ENCODE measurements around the gene RRBP1. TPM values are rescaled to one million over a fixed set of nuclear protein-coding genes. Genes with fewer than 3 reads are reported as not detected.

Gene RRBP1
- total and polyA plus RNA-seq, 2 of the 4 experiments (the other 2 are of a cell fraction) = 90.2 to 136 TPM

- DNase-seq = no peak
Measured at GRCh38 chr20:17645010-17645409, 37.0 kb downstream of the RRBP1 start.

More at GRCh38 chr20:17645010-17645409, 37.0 kb downstream of the RRBP1 start:
- no peak for ATAC-seq (ENCODE audit: low read depth)
- no peak overlapping the region for H2AK9ac ChIP-seq (replicated peaks; ENCODE audit: low read depth, low read length, poor library complexity)
- no peak overlapping the region for H3K4ac ChIP-seq (ENCODE audit: low read depth, low read length)
- H3K27me3 ChIP-seq (ENCODE audit: control insufficient read depth, insufficient read depth, low read length) = no peaks in the 10 kb centered on the region
- H2AK5ac ChIP-seq (ENCODE audit: low read depth, low read length) = no peak overlapping the region
- BruUV-seq (replicated peaks) = no TSS peak
- H2AFZ ChIP-seq (replicated peaks; ENCODE audit: low read length, poor library complexity) = no peak overlapping the region
- no peak overlapping the region for H3K4me2 ChIP-seq (ENCODE audit: low read depth, low read length)
- no peak overlapping the region for H4K5ac ChIP-seq (ENCODE audit: low read depth, low read length)
- ChIA-PET CTCF (no interaction called here), POLR2A (ENCODE audit: unreplicated experiment) (no interaction called here)
- no peak overlapping the region for H2BK120ac ChIP-seq (ENCODE audit: low read depth, low read length)
- no peak overlapping the region for H3K4me3 ChIP-seq (ENCODE audit: insufficient read depth, low read depth, low read length)
- no peak overlapping the region for H3K23ac ChIP-seq (ENCODE audit: low read depth, low read length)
- no peaks in the 10 kb centered on the region for H3K9me3 ChIP-seq (ENCODE audit: control insufficient read depth, insufficient read depth, low read length)
- peaks cover 52% of the 10 kb centered on the region for H3K36me3 ChIP-seq (ENCODE audit: control insufficient read depth, insufficient read depth, low read length)
- H3K27ac ChIP-seq (ENCODE audit: insufficient read depth, low read length) = no peak overlapping the region
- H3K9ac ChIP-seq (ENCODE audit: low read depth, low read length) = no peak overlapping the region
- H2BK20ac ChIP-seq (ENCODE audit: low read depth, low read length) = no peak overlapping the region
- no peak for TF ChIP-seq MAZ (IDR thresholded peaks at IDR 0.05; ENCODE audit: borderline replicate concordance, low read depth, low read length)
- peaks cover 24% of the 10 kb centered on the region; the same call in 1 of the 2 replicates for H3K4me1 ChIP-seq (ENCODE audit: control insufficient read depth, insufficient read depth, low read length)
- dilution Hi-C loops (cut with HindIII; ENCODE audit: low sequenced_read_pairs, unreplicated experiment) = no loop called here
- H4K91ac ChIP-seq (ENCODE audit: insufficient read depth, low read depth, low read length) = no peak overlapping the region
- in situ Hi-C loops (cut with MboI; ENCODE audit: low sequenced_read_pairs) = loop anchor here (25.0 kb wide), 1 partner anchor 492 kb away; the partner anchor contains the start of genes KAT14 and PET117
- H3K79me1 ChIP-seq (ENCODE audit: low read depth in 1 of 2, low read length in 2 of 2) = peaks cover 26 to 98% of the 10 kb centered on the region in 2 experiments
- H2BK5ac ChIP-seq (ENCODE audit: low read depth, low read length, poor library complexity, severe bottlenecking) = no peak overlapping the region
- H3K9me1 ChIP-seq (ENCODE audit: insufficient read depth, low read length) = peaks cover 10% of the 10 kb centered on the region
- H3K56ac ChIP-seq (ENCODE audit: extremely low read depth, insufficient read depth, low read length) = no peak overlapping the region
- no peak overlapping the region for H2BK15ac ChIP-seq (ENCODE audit: low read depth, low read length)
- WGBS, 2 experiments (ENCODE audit: extremely low coverage in 2 of 2, insufficient read length in 1 of 2) = 100% methylated on average over 3 of the region's 14 CpGs; no CpG with 5 or more reads in 1 of the 2 experiments
- intact Hi-C loops (cut with micrococcal nuclease) = no loop called here
- no peak overlapping the region for H3K14ac ChIP-seq (replicated peaks; ENCODE audit: low read depth, low read length)
- no peak overlapping the region for H3K18ac ChIP-seq (ENCODE audit: low read depth, low read length)
- H4K8ac ChIP-seq (ENCODE audit: low read depth in 2 of 2, low read length in 2 of 2) = no peak overlapping the region
- H4K20me1 ChIP-seq (ENCODE audit: insufficient read depth, low read length) = peaks cover 100% of the 10 kb centered on the region
